Placental pericyte (primary cell): Measurements from ENCODE around the gene ADAMTSL4. TPM values are rescaled to one million over a fixed set of nuclear protein-coding genes. Genes with fewer than 3 reads are reported as not detected.

Source experiments
- small RNA-seq: library from RNA; depleted of rRNA; stranded (forward); fragments of <200 nt; gene quantifications from one replicate; pipeline ENCODE3, GENCODE V24; 2012; ENCODE audit warnings: low replicate concordance
- total RNA-seq: library from RNA; depleted of rRNA; stranded (reverse); fragments of >200 nt; gene quantifications from 2 replicates; pipeline ENCODE4 v1.2.3, GENCODE V29; 2012

Gene ADAMTSL4
- total RNA-seq = 1.9 and 2.4 TPM in 2 replicates

DNA sequence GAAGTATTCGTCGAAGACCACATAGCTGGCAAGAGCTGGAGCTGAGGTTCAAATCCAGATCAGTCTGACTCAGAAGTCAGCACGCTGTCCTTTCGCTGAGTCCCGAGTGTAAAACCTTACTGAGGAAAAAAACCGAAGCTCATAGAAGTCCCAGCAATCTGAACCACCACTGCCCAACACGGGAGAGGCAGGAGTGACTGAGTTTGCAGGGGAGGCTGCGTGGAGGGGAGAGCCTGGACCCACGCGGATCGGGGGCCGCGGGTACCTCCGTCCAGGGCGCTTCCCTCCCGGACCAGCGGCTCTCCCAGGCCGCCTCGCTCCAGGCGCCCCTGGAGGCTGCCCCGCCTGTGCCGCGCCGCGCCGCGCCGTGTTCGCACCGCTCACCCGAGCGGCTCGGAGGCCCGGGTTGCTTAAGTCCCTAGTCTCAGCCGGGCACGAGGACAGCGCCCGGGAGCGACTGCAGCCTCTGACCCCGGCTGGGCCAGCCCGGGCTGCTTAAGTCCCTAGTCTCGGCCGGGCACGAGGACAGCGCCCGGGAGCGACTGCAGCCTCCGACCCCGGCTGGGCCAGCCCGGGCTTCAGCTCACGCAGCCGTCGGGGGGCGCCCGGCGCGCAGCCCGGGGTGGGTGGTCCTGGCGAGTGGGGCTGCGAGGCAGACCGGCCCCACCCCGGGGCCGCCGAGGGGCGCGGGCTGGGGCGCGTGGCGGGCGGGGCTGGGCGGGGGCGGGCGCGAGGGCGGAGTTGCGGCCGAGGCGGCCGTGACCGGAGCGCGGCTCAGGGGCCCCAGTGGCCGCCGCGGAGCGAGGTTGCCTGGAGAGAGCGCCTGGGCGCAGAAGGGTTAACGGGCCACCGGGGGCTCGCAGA lies at the start of gene ADAMTSL4:
ADAMTSL4 (plus strand) TSS at position 777 of the 864 bp plus-strand sequence. CDS start 2,881 bp downstream, outside the sequence.

DNA sequence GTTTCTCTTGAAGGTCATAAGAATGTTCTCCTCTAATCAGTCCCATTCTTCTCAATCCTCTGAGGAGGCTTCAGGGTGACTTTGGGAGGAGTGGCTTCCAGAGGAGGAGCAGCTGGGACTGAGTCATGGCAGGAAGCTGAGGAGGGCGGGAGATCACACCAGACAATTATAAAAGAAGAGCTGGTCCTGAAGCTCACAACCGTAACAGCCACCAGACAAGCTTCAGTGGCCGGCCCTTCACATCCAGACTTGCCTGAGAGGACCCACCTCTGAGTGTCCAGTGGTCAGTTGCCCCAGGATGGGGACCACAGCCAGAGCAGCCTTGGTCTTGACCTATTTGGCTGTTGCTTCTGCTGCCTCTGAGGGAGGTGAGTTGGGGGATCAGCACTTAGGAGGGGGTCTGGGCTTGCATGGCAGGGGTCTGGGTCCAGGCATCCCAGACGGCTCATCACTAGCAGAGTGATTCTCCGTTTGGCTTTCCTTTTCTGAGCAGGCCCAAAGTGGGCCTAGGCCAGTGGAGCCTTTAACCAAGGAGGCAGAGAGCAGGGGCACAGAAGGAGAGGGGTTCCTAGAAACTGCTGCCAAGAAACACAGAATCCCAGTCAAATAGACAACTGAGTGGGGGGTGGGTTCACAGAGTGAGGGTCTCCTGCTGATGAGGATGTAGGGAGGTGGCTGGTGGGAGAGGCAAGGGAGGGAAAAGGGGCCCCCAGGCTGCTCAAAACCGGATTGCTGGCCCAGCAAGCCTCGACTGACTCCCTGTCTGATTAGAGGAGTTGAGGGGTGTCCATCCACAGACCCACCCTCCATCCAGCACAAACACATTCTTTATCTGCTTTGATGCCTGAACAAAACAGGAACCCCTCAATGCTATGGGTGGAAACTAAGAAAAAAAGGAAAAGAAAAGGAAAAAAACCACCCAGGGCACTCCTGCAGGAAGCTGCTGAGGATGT lies 41.0 kb upstream of the ADAMTSL4 start, which contains the start of gene ECM1:
ECM1 (plus strand) TSS at position 198 of the 953 bp plus-strand sequence; CDS start at position 299, 101 bp downstream.

DNA sequence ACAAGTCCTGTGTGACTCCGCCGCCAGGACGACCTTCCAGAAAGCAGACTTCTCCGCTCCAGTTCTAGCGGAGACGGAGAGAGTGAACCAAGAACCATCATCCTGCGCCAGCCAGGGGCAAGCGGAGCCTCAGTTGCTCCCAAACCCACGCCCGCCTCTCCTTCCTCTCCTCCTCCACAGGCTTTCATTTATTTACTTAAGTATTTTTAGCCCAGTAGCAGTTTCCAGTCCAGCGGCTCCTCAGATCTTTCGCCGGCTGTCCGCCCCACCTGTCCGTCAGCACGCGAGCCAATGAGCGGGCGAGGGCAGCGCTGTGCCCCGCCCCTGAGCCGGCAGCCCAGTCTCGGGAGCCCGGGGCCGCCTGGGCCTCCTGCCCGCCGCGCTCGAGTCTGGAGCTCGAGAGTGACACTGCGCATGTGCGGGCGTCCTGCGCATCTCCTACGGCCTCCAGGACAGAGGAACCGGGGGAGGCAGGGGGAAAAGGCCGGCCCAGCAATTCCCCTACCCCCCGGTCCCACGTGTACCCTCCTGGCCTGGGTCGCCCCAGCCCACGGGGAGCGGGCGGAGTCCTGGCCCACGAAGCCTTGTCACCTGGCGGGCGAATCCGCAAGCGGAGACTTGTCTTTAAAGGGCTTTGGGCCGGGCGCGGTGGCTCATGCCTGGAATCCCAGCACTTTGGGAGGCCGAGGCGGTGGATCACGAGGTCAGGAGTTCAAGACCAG lies 33.7 kb upstream of the ADAMTSL4 start, which contains the start of gene FALEC:
FALEC (plus strand) TSS at position 425 of the 722 bp plus-strand sequence.

DNA sequence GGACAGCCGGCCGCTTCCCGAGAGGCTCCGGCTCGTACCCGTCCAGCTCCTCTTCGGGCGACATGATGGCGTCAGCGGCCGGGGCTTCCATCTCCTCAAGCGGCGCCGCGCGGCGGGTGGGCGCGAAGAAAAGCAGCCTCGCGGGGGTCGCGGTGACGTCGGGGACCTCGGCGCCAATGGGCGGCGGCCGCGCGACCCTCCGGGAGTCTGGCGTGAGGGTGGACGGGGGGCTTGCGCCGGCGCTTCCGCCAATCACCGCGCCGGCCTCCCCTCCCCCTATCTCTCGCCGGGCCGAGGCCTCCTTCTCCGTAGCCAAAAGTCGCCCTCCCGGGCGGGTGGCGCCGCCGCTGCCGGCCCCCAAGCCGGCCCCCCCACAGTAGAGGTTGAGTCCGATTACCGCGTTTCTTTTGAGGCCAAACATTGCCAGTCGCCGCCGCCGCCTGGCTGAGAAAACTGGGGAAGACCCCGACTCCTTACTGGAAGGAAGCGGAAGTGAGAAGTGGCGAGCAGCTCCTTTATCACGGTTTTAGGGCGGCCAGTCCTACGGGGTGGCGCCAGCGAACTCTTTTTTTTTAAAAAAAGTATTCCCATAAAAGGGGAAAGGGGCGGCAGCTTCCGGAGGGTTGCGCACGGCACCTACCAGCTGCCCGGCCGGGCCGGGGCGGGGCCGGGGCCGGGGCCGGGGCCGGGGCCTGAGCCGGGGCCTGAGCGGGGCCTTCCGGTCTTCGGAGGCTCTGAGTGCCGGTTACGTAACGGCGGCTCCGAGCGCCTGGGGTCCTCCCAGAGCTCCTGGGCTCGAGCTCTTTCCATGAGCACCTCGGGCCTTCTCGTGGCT lies 30.1 kb downstream of the ADAMTSL4 start, which contains the start of gene MCL1:
MCL1 (minus strand) TSS at position 501 of the 835 bp plus-strand sequence; CDS start at position 421, 80 bp downstream.

Small RNAs within 50 kb of the gene (small RNA-seq; reads per million reads assigned to genes)
- gene MIR4257 (not detected), gene RF00015 (not detected), gene RF00561 (not detected), gene RN7SL473P (not detected), gene RN7SL600P (not detected)

Other genes with a start within 250 kb of the ADAMTSL4 start
- 39.0 and 50.3 TPM in 2 replicates for gene PRPF3, start 227.9 kb upstream of the ADAMTSL4 start, total RNA-seq
- 9.8 and 14.3 TPM in 2 replicates for gene RPRD2, start 185.3 kb upstream of the ADAMTSL4 start, total RNA-seq
- gene TARS2, start 62.0 kb upstream of the ADAMTSL4 start, total RNA-seq = 13.3 and 24.6 TPM in 2 replicates
- gene ECM1, start 41.3 kb upstream of the ADAMTSL4 start, total RNA-seq = 16.2 and 34.5 TPM in 2 replicates
- not detected in 2 replicates for gene FALEC, start 33.7 kb upstream of the ADAMTSL4 start, total RNA-seq
- gene MCL1, start 30.2 kb downstream of the ADAMTSL4 start, total RNA-seq = 177 and 412 TPM in 2 replicates
- 78.7 and 79.4 TPM in 2 replicates for gene ENSA, start 80.2 kb downstream of the ADAMTSL4 start, total RNA-seq
- 9.7 and 35.0 TPM in 2 replicates for gene GOLPH3L, start 147.7 kb downstream of the ADAMTSL4 start, total RNA-seq
- gene HORMAD1, start 171.5 kb downstream of the ADAMTSL4 start, total RNA-seq = 0.14 and 2.4 TPM in 2 replicates
- 11.8 and 28.6 TPM in 2 replicates for gene CTSS, start 216.4 kb downstream of the ADAMTSL4 start, total RNA-seq